ENCODE measurements around the gene RTEL1.

DNA sequence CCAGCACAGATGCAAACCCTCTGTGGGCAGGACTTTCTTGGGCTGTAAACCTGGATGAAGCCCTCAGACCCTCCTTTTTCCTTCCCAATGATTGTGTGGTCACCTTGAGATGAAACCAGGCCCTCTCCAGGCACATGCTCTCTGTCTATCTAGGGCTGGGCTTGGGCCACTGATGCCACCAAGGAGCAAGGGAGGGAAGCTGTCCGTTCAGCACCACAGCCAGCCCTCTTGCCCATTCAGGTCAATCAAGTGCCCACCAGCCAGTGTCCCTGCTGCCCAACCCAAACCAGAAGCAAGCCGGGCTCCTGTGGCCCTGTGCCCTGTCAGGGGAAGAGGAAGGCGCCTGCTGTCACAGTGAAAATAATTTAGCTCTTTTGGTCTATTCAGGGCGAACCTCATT lies 12.9 kb upstream of the RTEL1 start:
- TF ChIP-seq, protein P1, sequence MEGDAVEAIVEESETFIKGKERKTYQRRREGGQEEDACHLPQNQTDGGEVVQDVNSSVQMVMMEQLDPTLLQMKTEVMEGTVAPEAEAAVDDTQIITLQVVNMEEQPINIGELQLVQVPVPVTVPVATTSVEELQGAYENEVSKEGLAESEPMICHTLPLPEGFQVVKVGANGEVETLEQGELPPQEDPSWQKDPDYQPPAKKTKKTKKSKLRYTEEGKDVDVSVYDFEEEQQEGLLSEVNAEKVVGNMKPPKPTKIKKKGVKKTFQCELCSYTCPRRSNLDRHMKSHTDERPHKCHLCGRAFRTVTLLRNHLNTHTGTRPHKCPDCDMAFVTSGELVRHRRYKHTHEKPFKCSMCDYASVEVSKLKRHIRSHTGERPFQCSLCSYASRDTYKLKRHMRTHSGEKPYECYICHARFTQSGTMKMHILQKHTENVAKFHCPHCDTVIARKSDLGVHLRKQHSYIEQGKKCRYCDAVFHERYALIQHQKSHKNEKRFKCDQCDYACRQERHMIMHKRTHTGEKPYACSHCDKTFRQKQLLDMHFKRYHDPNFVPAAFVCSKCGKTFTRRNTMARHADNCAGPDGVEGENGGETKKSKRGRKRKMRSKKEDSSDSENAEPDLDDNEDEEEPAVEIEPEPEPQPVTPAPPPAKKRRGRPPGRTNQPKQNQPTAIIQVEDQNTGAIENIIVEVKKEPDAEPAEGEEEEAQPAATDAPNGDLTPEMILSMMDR (IDR thresholded peaks at IDR 0.05), result no peak
- TF ChIP-seq POLR2A (IDR thresholded peaks at IDR 0.05), result no peak

Measured in lower leg skin (tissue), 3 donors.